ENCODE results near the gene TMEM170B. TPM values are rescaled to one million over a fixed set of nuclear protein-coding genes. Genes with fewer than 3 reads are reported as not detected.

Gene TMEM170B, protein sequence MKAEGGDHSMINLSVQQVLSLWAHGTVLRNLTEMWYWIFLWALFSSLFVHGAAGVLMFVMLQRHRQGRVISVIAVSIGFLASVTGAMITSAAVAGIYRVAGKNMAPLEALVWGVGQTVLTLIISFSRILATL
- 3.8 and 4.0 TPM in 2 replicates for total RNA-seq

DNA sequence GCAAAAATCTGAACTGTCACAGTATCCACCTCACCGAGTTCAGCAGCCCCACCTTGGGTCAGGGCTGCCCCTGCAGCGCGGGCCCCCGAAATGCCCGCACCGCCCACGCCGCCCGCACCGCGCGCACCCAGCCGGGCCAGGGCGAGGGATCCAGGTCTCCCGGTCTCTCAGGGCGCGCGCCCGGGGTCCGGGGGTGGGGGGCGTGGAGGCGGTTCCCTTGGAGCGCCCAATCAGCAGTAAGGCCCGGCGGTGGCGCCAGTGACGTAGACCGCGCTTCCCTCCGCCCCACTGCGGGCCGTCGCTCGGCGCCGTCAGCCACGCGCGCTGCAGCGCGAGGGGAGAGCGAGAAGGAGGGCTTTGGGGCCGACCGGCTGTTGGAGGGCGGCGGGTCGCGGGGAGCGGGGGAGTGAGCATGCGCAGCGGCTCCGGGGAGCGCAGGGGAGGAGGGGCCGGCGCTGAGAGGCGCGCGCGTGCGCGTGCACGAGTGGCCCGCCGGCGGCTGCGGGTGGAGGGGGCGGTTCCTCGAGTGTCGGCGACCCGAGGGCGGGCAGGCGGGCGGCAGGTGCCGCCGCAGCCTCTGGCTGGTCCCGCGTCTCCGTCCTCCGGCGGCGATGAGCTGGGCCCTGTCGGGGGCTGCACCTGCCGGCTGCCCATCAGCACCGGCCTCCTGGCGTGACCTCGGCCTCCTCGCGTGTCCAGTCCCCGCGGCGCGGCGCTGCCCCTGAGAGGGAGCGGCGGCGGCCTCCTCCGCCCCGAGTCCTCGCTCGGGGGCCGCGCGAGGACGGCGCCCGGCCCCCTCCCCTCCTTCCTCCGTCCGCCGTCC, at the start of gene TMEM170B:
TMEM170B (plus strand) TSS at position 521 of the 823 bp plus-strand sequence. CDS start 529 bp downstream, outside the sequence.
- Histone ChIP-seq H3K9me3 (ENCODE audit: low read depth, low read length) (no peaks in the 10 kb centered on the region), H3K4me3 (ENCODE audit: insufficient read depth, low read length) (peak within 1 kb of the TSS; percentile 76), H3K79me2 (ENCODE audit: insufficient read depth, low read length) (no peaks in the 10 kb centered on the region), H3K4me1 (ENCODE audit: insufficient read depth, low read length) (peaks cover 4% of the 10 kb centered on the region), H3K36me3 (ENCODE audit: insufficient read depth, low read length) (no peaks in the 10 kb centered on the region), H4K20me1 (ENCODE audit: insufficient read depth, low read length) (no peaks in the 10 kb centered on the region), H3K4me2 (ENCODE audit: insufficient read depth, low read length) (peak within 1 kb of the TSS; percentile 83), H3K27ac (ENCODE audit: low read depth, low read length) (no peak within 1 kb of the TSS), H2AFZ (ENCODE audit: low read length) (peak within 1 kb of the TSS; percentile 72), H3K27me3 (ENCODE audit: insufficient read depth, low read length) (no peaks in the 10 kb centered on the region)
- peak; percentile 99 for DNase-seq (ENCODE audit: insufficient read length, low spot score, missing footprints)
- TF ChIP-seq, protein P1, sequence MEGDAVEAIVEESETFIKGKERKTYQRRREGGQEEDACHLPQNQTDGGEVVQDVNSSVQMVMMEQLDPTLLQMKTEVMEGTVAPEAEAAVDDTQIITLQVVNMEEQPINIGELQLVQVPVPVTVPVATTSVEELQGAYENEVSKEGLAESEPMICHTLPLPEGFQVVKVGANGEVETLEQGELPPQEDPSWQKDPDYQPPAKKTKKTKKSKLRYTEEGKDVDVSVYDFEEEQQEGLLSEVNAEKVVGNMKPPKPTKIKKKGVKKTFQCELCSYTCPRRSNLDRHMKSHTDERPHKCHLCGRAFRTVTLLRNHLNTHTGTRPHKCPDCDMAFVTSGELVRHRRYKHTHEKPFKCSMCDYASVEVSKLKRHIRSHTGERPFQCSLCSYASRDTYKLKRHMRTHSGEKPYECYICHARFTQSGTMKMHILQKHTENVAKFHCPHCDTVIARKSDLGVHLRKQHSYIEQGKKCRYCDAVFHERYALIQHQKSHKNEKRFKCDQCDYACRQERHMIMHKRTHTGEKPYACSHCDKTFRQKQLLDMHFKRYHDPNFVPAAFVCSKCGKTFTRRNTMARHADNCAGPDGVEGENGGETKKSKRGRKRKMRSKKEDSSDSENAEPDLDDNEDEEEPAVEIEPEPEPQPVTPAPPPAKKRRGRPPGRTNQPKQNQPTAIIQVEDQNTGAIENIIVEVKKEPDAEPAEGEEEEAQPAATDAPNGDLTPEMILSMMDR (IDR thresholded peaks at IDR 0.05; ENCODE audit: extremely low read depth, low read depth, low read length): no peak

DNA sequence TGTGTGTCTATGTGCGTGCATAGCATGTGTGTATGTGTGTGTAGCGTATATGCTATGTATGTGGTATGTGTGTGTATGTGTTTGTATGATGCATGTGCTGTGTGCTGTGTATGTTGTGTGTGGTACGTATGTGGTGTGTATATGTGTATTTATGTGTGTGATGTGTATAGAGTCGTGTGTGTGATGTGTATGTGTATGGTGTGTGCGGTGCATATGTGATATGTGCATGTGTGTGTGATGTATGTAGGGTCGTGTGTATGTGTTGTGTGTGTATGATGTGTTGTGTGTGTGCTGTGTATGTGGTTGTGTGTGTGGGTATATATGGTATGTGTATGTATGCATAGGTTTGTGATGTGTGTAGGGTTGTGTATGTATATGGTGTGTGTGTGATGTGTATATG, 46.6 kb upstream of the TMEM170B start:
- Histone ChIP-seq H3K27me3 (ENCODE audit: insufficient read depth, low read length) (no peaks in the 10 kb centered on the region), H3K4me2 (ENCODE audit: insufficient read depth, low read length) (no peak overlapping the region), H4K20me1 (ENCODE audit: insufficient read depth, low read length) (no peaks in the 10 kb centered on the region), H3K27ac (ENCODE audit: low read depth, low read length) (no peak overlapping the region), H2AFZ (ENCODE audit: low read length) (no peak overlapping the region), H3K36me3 (ENCODE audit: insufficient read depth, low read length) (no peaks in the 10 kb centered on the region), H3K79me2 (ENCODE audit: insufficient read depth, low read length) (no peaks in the 10 kb centered on the region), H3K4me1 (ENCODE audit: insufficient read depth, low read length) (peaks cover 10% of the 10 kb centered on the region), H3K9me3 (ENCODE audit: low read depth, low read length) (no peaks in the 10 kb centered on the region), H3K4me3 (ENCODE audit: insufficient read depth, low read length) (no peak overlapping the region)
- TF ChIP-seq, protein P1 (IDR thresholded peaks at IDR 0.05; ENCODE audit: extremely low read depth, low read depth, low read length): no peak
- no peak for DNase-seq (ENCODE audit: insufficient read length, low spot score, missing footprints)

DNA sequence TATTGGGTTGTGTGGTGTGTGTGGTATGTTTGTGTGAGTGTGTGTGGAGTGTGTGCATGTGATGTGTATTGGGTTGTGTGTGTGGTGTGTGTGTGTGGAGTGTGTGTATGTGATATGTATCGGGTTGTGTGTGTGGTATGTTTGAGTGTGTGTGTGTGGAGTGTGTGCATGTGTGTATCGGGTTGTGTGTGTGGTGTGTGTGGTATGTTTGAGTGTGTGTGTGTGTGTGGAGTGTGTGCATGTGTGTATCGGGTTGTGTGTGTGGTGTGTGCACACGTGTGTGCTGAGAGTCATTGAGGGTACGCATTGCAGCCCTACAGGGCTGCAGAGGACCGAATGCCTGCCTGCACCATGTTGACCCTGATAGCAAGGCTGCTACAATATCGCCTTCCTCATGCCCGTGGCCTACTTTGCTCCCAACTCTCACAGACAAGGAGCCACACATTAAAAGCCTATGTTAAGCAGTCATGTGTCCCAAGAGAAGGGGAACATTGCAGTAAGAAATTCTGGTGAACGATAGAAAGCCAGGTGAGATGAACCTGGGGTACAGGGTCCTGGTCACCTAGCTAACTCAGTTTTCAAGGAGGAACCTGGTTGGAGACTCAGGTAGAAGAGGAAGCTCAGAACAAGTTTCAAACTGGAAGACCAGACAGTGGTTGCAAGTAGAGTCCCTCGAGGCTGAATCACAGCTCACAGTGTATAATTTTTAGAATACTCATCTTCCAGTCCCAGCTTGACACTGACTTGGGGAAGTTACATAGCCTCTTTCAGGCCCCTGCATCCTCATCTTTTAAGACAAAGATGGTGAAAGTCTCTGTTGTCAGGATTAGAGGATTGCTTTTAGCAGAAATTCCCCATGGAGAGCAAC, 45.7 kb upstream of the TMEM170B start:
- peaks cover 12% of the 10 kb centered on the region for H3K4me1 ChIP-seq (ENCODE audit: insufficient read depth, low read length)
- no peak for DNase-seq (ENCODE audit: insufficient read length, low spot score, missing footprints)
- H3K27me3 ChIP-seq (ENCODE audit: insufficient read depth, low read length): no peaks in the 10 kb centered on the region
- no peaks in the 10 kb centered on the region for H4K20me1 ChIP-seq (ENCODE audit: insufficient read depth, low read length)
- TF ChIP-seq, protein P1 (IDR thresholded peaks at IDR 0.05; ENCODE audit: extremely low read depth, low read depth, low read length): no peak
- H3K4me2 ChIP-seq (ENCODE audit: insufficient read depth, low read length): no peak overlapping the region
- no peak overlapping the region for H3K27ac ChIP-seq (ENCODE audit: low read depth, low read length)
- H3K9me3 ChIP-seq (ENCODE audit: low read depth, low read length): no peaks in the 10 kb centered on the region
- no peaks in the 10 kb centered on the region for H3K36me3 ChIP-seq (ENCODE audit: insufficient read depth, low read length)
- no peak overlapping the region for H3K4me3 ChIP-seq (ENCODE audit: insufficient read depth, low read length)
- no peak overlapping the region for H2AFZ ChIP-seq (ENCODE audit: low read length)
- H3K79me2 ChIP-seq (ENCODE audit: insufficient read depth, low read length): no peaks in the 10 kb centered on the region

Measured in osteoblast (primary cell).